K562 (cell line): ENCODE data around the gene COX20. TPM values are rescaled to one million over a fixed set of nuclear protein-coding genes. Genes with fewer than 3 reads are reported as not detected.
A peak's percentile ranks its signal among the peaks of the same experiment; 100 is the strongest.

Experiments used
- ATAC-seq: fragments of 200-7000 bp; cut with Tn5 transposase; 3 replicates; pipeline ENCODE4 v1.9.1; 2020; ENCODE audit warnings: moderate library complexity
- BruUV-seq: library from RNA; stranded (reverse); fragments of 400-500 nt; replicated peaks from 2 replicates; lab custom pipeline; 2021; lab: Mats Ljungman, UMichigan
- CTCF ChIA-PET: fragments of 300-600 bp; formaldehyde crosslinking; extraction: SDS; loops from one replicate; lab custom pipeline; 2021; ENCODE audit warnings: low intra/inter-chr PET ratio; lab: Yijun Ruan, JAX
- POLR2A ChIA-PET: fragments of 300-600, 350-650 bp; sonication (Branson Sonifier 250); formaldehyde crosslinking; extraction: SDS; loops from one replicate; lab custom pipeline; 2021; ENCODE audit warnings: antibody characterized with exemption, inconsistent platforms; lab: Yijun Ruan, JAX
- DNase-seq, 4 experiments: peaks; one replicate each; pipeline versions ENCODE4 v3.0.0 to v3.0.0-alpha.2; 2011 to 2018; ENCODE audit warnings: low spot score in 3 of 4, mixed read lengths in 3 of 4; ENCODE audit errors: extremely low read depth in 1 of 4
- FAIRE-seq: peaks from 2 replicates; lab custom pipeline; 2011; peaks lifted over from hg19 to GRCh38; lab: Jason Lieb, UNC
- H2AFZ ChIP-seq: 2 replicates; pipeline ENCODE4 v1.6.0; 2011; ENCODE audit warnings: low read depth, low read length, control low read depth, inconsistent platforms
- H3K27ac ChIP-seq: fragments of 200-600 bp; 3 replicates; pipeline ENCODE4 v1.8.0; 2011; ENCODE audit warnings: low read depth, mild to moderate bottlenecking, control low read depth, inconsistent platforms, low read length, moderate library complexity, mixed read lengths; ENCODE audit errors: extremely low read depth
- H3K27me3 ChIP-seq, 2 experiments: fragments of 300-600 bp in 1 of 2; 2 replicates in 1 of 2; 3 replicates in 1 of 2; pipeline versions ENCODE4 v1.6.0 to v1.8.0; 2011; ENCODE audit warnings: inconsistent platforms in 2 of 2, low read length in 2 of 2, mild to moderate bottlenecking in 1 of 2, mixed read lengths in 1 of 2, moderate library complexity in 1 of 2; ENCODE audit not compliant: control insufficient read depth in 2 of 2, insufficient read depth in 2 of 2
- H3K36me3 ChIP-seq: fragments of 300-600 bp; 3 replicates; pipeline ENCODE4 v1.8.0; 2011; ENCODE audit warnings: mild to moderate bottlenecking, low read length, inconsistent platforms; ENCODE audit not compliant: control insufficient read depth, insufficient read depth
- H3K4me1 ChIP-seq, 2 experiments: fragments of 200-600 bp in 1 of 2; replicated peaks in 1 of 2; 2 replicates in 1 of 2; 3 replicates in 1 of 2; pipeline versions ENCODE4 v1.5.1 to v1.8.0; 2011; ENCODE audit warnings: inconsistent platforms in 2 of 2, low read length in 2 of 2, mild to moderate bottlenecking in 1 of 2, mixed read lengths in 1 of 2, moderate library complexity in 1 of 2; ENCODE audit not compliant: control insufficient read depth in 2 of 2, insufficient read depth in 2 of 2
- H3K4me2 ChIP-seq: 2 replicates; pipeline ENCODE4 v1.6.1; 2011; ENCODE audit warnings: low read length, control low read depth, inconsistent platforms, mixed read lengths; ENCODE audit not compliant: insufficient read depth
- H3K4me3 ChIP-seq: fragments of 200-600 bp; sonication (generic), shearing (Covaris generic); 2 replicates; pipeline ENCODE4 v1.5.1; 2016; ENCODE audit warnings: control low read depth, inconsistent platforms
- H3K79me2 ChIP-seq: fragments of 200-600 bp; 3 replicates; pipeline ENCODE4 v1.8.0; 2011; ENCODE audit warnings: low read length, inconsistent platforms; ENCODE audit not compliant: control insufficient read depth, insufficient read depth
- H3K9ac ChIP-seq, 2 experiments: 2 replicates each; pipeline versions ENCODE4 v1.6.0 to v1.6.1; 2011; ENCODE audit warnings: low read depth in 2 of 2, low read length in 2 of 2, control low read depth in 1 of 2, inconsistent platforms in 1 of 2, mild to moderate bottlenecking in 1 of 2, mixed read lengths in 1 of 2; ENCODE audit not compliant: insufficient read depth in 1 of 2
- H3K9me1 ChIP-seq: one replicate; pipeline ENCODE4 v1.6.0; 2011; ENCODE audit warnings: inconsistent platforms, mild to moderate bottlenecking, low read length, moderate library complexity; ENCODE audit not compliant: control insufficient read depth, insufficient read depth
- H3K9me3 ChIP-seq: replicated peaks from 2 replicates; pipeline ENCODE4 v1.5.1; 2011; ENCODE audit warnings: low read depth, low read length, inconsistent platforms; ENCODE audit not compliant: control insufficient read depth, insufficient read depth
- H4K20me1 ChIP-seq: replicated peaks from 2 replicates; pipeline ENCODE4 v1.6.1; 2011; ENCODE audit warnings: low read length, inconsistent platforms, mixed read lengths; ENCODE audit not compliant: control insufficient read depth, insufficient read depth
- HDAC6 ChIP-seq: IDR thresholded peaks from 2 replicates; pipeline ENCODE4 v1.6.1; 2012; ENCODE audit warnings: low read depth, mild to moderate bottlenecking, control low read depth, inconsistent platforms, low read length, moderate library complexity
- MTA1 ChIP-seq: fragments of 450-650 bp; IDR thresholded peaks from 2 replicates; pipeline ENCODE4 v1.6.1; 2017; ENCODE audit warnings: borderline replicate concordance
- POLR2AphosphoS5 ChIP-seq: IDR thresholded peaks from 2 replicates; pipeline ENCODE4 v1.6.1; 2011; ENCODE audit warnings: mild to moderate bottlenecking, low read depth, low read length, moderate library complexity; ENCODE audit not compliant: control insufficient read depth, insufficient read depth
- RBM14 ChIP-seq: fragments of 200-400 bp; formaldehyde crosslinking; IDR thresholded peaks from 2 replicates; pipeline ENCODE4 v1.6.1; 2018; ENCODE audit warnings: low read depth, mild to moderate bottlenecking, low read length, moderate library complexity, borderline replicate concordance; ENCODE audit not compliant: insufficient read depth
- RHOXF2B ChIP-seq: fragments of 250-450 bp; sonication (Bioruptor Pico); conservative IDR thresholded peaks from 2 replicates; pipeline ENCODE4 v1.5.1; 2021
- SP1 ChIP-seq: sonication (generic); formaldehyde crosslinking; IDR thresholded peaks from 2 replicates; pipeline ENCODE4 v1.8.1; 2022; ENCODE audit warnings: mild to moderate bottlenecking, missing genetic modification reagents
- SRF ChIP-seq, 2 experiments: fragments of 250-450, 450-650 bp in 1 of 2; sonication (Bioruptor Pico) in 1 of 2; sonication (generic) in 1 of 2; formaldehyde crosslinking; IDR thresholded peaks; 2 replicates each; pipeline versions ENCODE4 v1.5.0 to v1.5.1; 2020 to 2022; ENCODE audit warnings: mild to moderate bottlenecking in 1 of 2, missing genetic modification reagents in 1 of 2
- TAL1 ChIP-seq: fragments of 450-650 bp; IDR thresholded peaks from 2 replicates; pipeline ENCODE4 v1.6.1; 2016; ENCODE audit warnings: mild to moderate bottlenecking
- TCF7 ChIP-seq: sonication (generic); IDR thresholded peaks from 2 replicates; pipeline ENCODE4 v1.6.1; 2016; ENCODE audit warnings: antibody characterized with exemption, borderline replicate concordance
- U2AF2 ChIP-seq: fragments of 200-400 bp; formaldehyde crosslinking; optimal IDR thresholded peaks from 2 replicates; pipeline ENCODE3; 2017; ENCODE audit warnings: low read depth, mild to moderate bottlenecking, low read length
- XRCC3 ChIP-seq: fragments of 450-650 bp; IDR thresholded peaks from 2 replicates; pipeline ENCODE4 v1.6.1; 2017; ENCODE audit warnings: mild to moderate bottlenecking, moderate library complexity
- ZBTB11 ChIP-seq, 3 experiments: fragments of 200-800 bp in 1 of 3; fragments of 250-450 bp in 1 of 3; fragments of 450-650 bp in 1 of 3; sonication (Bioruptor Pico) in 1 of 3; sonication (Bioruptor generic) in 1 of 3; formaldehyde crosslinking in 1 of 3; IDR thresholded peaks; 2 replicates each; pipeline versions ENCODE4 v1.6.1 to v1.8.0; 2016 to 2022; ENCODE audit warnings: mild to moderate bottlenecking in 2 of 3, missing genetic modification characterization in 2 of 3, missing compliant biosample characterization in 1 of 3, moderate library complexity in 1 of 3
- ZNF263 ChIP-seq: sonication (generic); formaldehyde crosslinking; IDR thresholded peaks from 2 replicates; pipeline ENCODE4 v1.8.0; 2022; ENCODE audit warnings: mild to moderate bottlenecking, missing genetic modification reagents, borderline replicate concordance
- ZNF512 ChIP-seq: IDR thresholded peaks from 2 replicates; pipeline ENCODE4 v1.6.1; 2016; ENCODE audit warnings: missing genetic modification characterization, missing compliant biosample characterization
- ZNF695 ChIP-seq: fragments of 450-650 bp; formaldehyde crosslinking; IDR thresholded peaks from 2 replicates; pipeline ENCODE4 v1.4.0; 2020; ENCODE audit warnings: mild to moderate bottlenecking, moderate library complexity
- ZNF778 ChIP-seq: fragments of 450-650 bp; formaldehyde crosslinking; IDR thresholded peaks from 2 replicates; pipeline ENCODE4 v1.4.0; 2020; ENCODE audit warnings: mild to moderate bottlenecking, moderate library complexity
- WGBS: fragments of 100-300 bp; shearing (Covaris generic); methylation state at CpG from one replicate; pipeline ENCODE4 v1.1.6; 2016; ENCODE audit warnings: low coverage, mixed read lengths; ENCODE audit not compliant: insufficient coverage; ENCODE audit errors: missing lambda C conversion rate; 5-methylcytosine and 5-hydroxymethylcytosine counted together
- in situ Hi-C: fragments of 300-500 bp; cut with MboI; formaldehyde crosslinking; loops from 4 replicates; pipeline ENCODE4 v1.15.0; 2018; ENCODE audit warnings: inconsistent platforms, mixed read lengths
- intact Hi-C: fragments of 100-400 bp; cut with micrococcal nuclease; formaldehyde crosslinking; loops from 2 replicates; pipeline ENCODE4 v1.14.2; 2022
- polyA plus RNA-seq, 8 experiments: library from polyadenylated mRNA; depleted of rRNA in 4 of 8; stranded (reverse) in 5 of 8; unstranded in 3 of 8; fragments of >200 nt; fragmentation: Nextera tagmentation in 2 of 8; fragmentation: Illumina TruSeq in 1 of 8; extraction: Ambion mirVana in 2 of 8; extraction: Trizol in 1 of 8; gene quantifications; 2 replicates each; pipeline versions ENCODE4 v1.2.1 to v1.2.3, GENCODE V29; 2011 to 2014; ENCODE audit warnings: inconsistent platforms in 1 of 8, missing spikeins in 1 of 8
- total RNA-seq, 7 experiments: library from RNA; depleted of rRNA in 6 of 7; stranded (reverse); fragments of >200 nt in 6 of 7; fragmentation: Illumina TruSeq in 2 of 7; extraction: Trizol in 2 of 7; gene quantifications; 2 replicates each; pipeline versions ENCODE4 v1.2.1 to v1.2.3, GENCODE V29; 2011 to 2021; ENCODE audit warnings: low replicate concordance in 1 of 7

The COX20 gene
- total and polyA plus RNA-seq, 9 of the 15 experiments (the other 6 are each of a cell fraction or from before 2014, with no cell fraction given): 41.5 to 192 (median 84.3) TPM

GRCh38 chr1:244864253-244865027, 29.0 kb downstream of the COX20 start, which contains the start of gene HNRNPU:
Gene HNRNPU, minus strand, starts transcription at chr1:244864543. Its CDS starts 236 bp downstream, at chr1:244864307.
- peaks cover 38% of the 10 kb centered on the region for H4K20me1 ChIP-seq
- H3K27ac ChIP-seq: peak within 1 kb of the TSS; percentile 98
- H3K9ac ChIP-seq: peak within 1 kb of the TSS; percentile 98 to 100
- FAIRE-seq (peak; percentile 88), DNase-seq (peak; percentile 93 to 99 (median 93)), ATAC-seq (peak; percentile 86)
- ChIA-PET CTCF (interaction anchor here (0.7 to 1.2 kb wide), 3 partner anchors 176 to 178 kb away, joined by 3 read pairs; no protein-coding TSS in a partner anchor), POLR2A (interaction anchor here (0.7 to 24.0 kb wide), 14 partner anchors 8 to 1411 kb away, joined by 3 to 485 read pairs (median 5); partner anchors contain the start of gene COX20)
- H3K4me1 ChIP-seq: peaks cover 15% of the 10 kb centered on the region in 2 experiments; a peak in 4 of 5 replicates
- peak within 1 kb of the TSS; percentile 96 for H3K4me3 ChIP-seq
- peak within 1 kb of the TSS; percentile 91 for H2AFZ ChIP-seq
- peak within 1 kb of the TSS; percentile 93 for H3K4me2 ChIP-seq
- no peaks in the 10 kb centered on the region for H3K27me3 ChIP-seq
- H3K79me2 ChIP-seq: peaks cover 68% of the 10 kb centered on the region
- in situ Hi-C loops: loop anchor here (5.0 kb wide), 2 partner anchors 103 to 178 kb away; a partner anchor contains a TSS
- no TSS peak for BruUV-seq
- H3K36me3 ChIP-seq: peaks cover 40% of the 10 kb centered on the region
- 0% methylated on average over 40 of the region's 71 CpGs for WGBS
- intact Hi-C loops: loop anchor here (1.0 to 5.0 kb wide), 5 partner anchors 29 to 1607 kb away; partner anchors contain the start of genes CEP170, COX20 and SDCCAG8
- peaks cover 2% of the 10 kb centered on the region for H3K9me1 ChIP-seq
- no peaks in the 10 kb centered on the region for H3K9me3 ChIP-seq
- TF ChIP-seq MTA1 (no peak), HDAC6 (no peak), SP1 (CRISPR knock-in tag) (peak; percentile 89; the same call in 1 of the 2 replicates), POLR2AphosphoS5 (peak; percentile 95), ZNF695 (CRISPR knock-in tag) (no peak), ZNF778 (no peak), SRF (CRISPR knock-in tag; IDR thresholded peaks at IDR 0.05) (no peak; a peak in 1 of 4 replicates), RHOXF2B (no peak; the same call in 1 of the 2 replicates), ZNF263 (peak; percentile 91), TCF7 (no peak; the same call in 1 of the 2 replicates), XRCC3 (no peak), ZBTB11 (CRISPR knock-in tag; IDR thresholded peaks at IDR 0.05) (no peak), U2AF2 (no peak), RBM14 (0 out of 2 replicates have a peak, but pooled peaks have one; percentile 32), TAL1 (no peak), ZNF512 (tag) (no peak)
